OCI-LY7 (cell line): ENCODE measurements around the gene RIN1. TPM values are rescaled to one million over a fixed set of nuclear protein-coding genes. Genes with fewer than 3 reads are reported as not detected.

Source experiments
- BruUV-seq: library from RNA; stranded (reverse); fragments of 400-500 nt; replicated peaks from 2 replicates; lab custom pipeline; 2021; lab: Mats Ljungman, UMichigan
- CTCF ChIA-PET: fragments of 300-600 bp; sonication (Branson Sonifier 250); formaldehyde crosslinking; loops from one replicate; lab custom pipeline; 2022; ENCODE audit warnings: antibody characterized with exemption; ENCODE audit not compliant: unreplicated experiment; lab: Charles Lee
- POLR2A ChIA-PET: fragments of 300-600 bp; sonication (Branson Sonifier 250); formaldehyde crosslinking; loops from one replicate; lab custom pipeline; 2022; ENCODE audit warnings: antibody characterized with exemption; lab: Charles Lee
- DNase-seq: peaks from one replicate; pipeline ENCODE4 v3.0.0-alpha.2; 2015; ENCODE audit warnings: low spot score
- H2AFZ ChIP-seq: fragments of 200-600 bp; sonication (generic), shearing (Covaris generic); 2 replicates; pipeline ENCODE4 v1.6.1; 2014; ENCODE audit warnings: mild to moderate bottlenecking, antibody characterized with exemption, low read length, moderate library complexity
- H3K27ac ChIP-seq: fragments of 200-600 bp; sonication (generic); 2 replicates; pipeline ENCODE4 v1.5.1; 2014; ENCODE audit warnings: mixed run types, low read depth, mild to moderate bottlenecking, moderate library complexity, low read length, inconsistent platforms; ENCODE audit not compliant: poor library complexity, severe bottlenecking
- H3K36me3 ChIP-seq: fragments of 200-600 bp; sonication (generic); 2 replicates; pipeline ENCODE4 v1.6.1; 2014; ENCODE audit warnings: mild to moderate bottlenecking, antibody characterized with exemption, low read length, moderate library complexity, mixed read lengths; ENCODE audit not compliant: insufficient read depth
- H3K4me1 ChIP-seq: fragments of 200-600 bp; sonication (generic); 2 replicates; pipeline ENCODE4 v1.5.1; 2014; ENCODE audit warnings: mild to moderate bottlenecking, low read length; ENCODE audit not compliant: insufficient read depth, poor library complexity, severe bottlenecking
- H3K4me2 ChIP-seq: fragments of 200-600 bp; sonication (generic); 2 replicates; pipeline ENCODE4 v1.6.1; 2014; ENCODE audit warnings: mild to moderate bottlenecking, low read length
- H3K4me3 ChIP-seq: fragments of 200-600 bp; sonication (generic); 2 replicates; pipeline ENCODE4 v1.5.1; 2014; ENCODE audit warnings: mild to moderate bottlenecking, low read depth, low read length; ENCODE audit not compliant: poor library complexity, severe bottlenecking
- H3K79me2 ChIP-seq: fragments of 200-600 bp; sonication (generic); 2 replicates; pipeline ENCODE4 v1.6.1; 2016; ENCODE audit warnings: low read depth, mild to moderate bottlenecking, low read length, moderate library complexity, mixed read lengths; ENCODE audit not compliant: insufficient read depth
- H3K9me2 ChIP-seq: fragments of 200-600 bp; sonication (generic); 2 replicates; pipeline ENCODE4 v1.6.1; 2016; ENCODE audit warnings: mild to moderate bottlenecking, low read length, mixed read lengths; ENCODE audit not compliant: insufficient read depth
- H3K9me3 ChIP-seq: fragments of 200-600 bp; sonication (generic); 2 replicates; pipeline ENCODE4 v1.6.1; 2014; ENCODE audit warnings: mild to moderate bottlenecking, mixed run types, low read length, mixed read lengths
- H4K20me1 ChIP-seq: fragments of 200-600 bp; sonication (generic); 2 replicates; pipeline ENCODE4 v1.6.1; 2014; ENCODE audit warnings: mild to moderate bottlenecking, antibody characterized with exemption, low read length, moderate library complexity, mixed read lengths; ENCODE audit not compliant: insufficient read depth
- CTCF ChIP-seq: fragments of 200-600 bp; sonication (generic); conservative IDR thresholded peaks from 2 replicates; pipeline ENCODE4 v1.5.1; 2014; ENCODE audit warnings: mild to moderate bottlenecking, antibody characterized with exemption, low read length, moderate library complexity, mixed read lengths
- EZH2phosphoT487 ChIP-seq: fragments of 200-600 bp; sonication (generic); IDR thresholded peaks from 2 replicates; pipeline ENCODE4 v1.6.1; 2018; ENCODE audit warnings: low read depth, borderline replicate concordance, mild to moderate bottlenecking, mixed run types, antibody characterized with exemption, low read length, moderate library complexity, mixed read lengths
- intact Hi-C: fragments of 100-400 bp; cut with micrococcal nuclease; formaldehyde crosslinking; loops from one replicate; pipeline ENCODE4 v1.10.0; 2022; ENCODE audit not compliant: unreplicated experiment
- total RNA-seq, 2 experiments: library from RNA; depleted of rRNA in 1 of 2; stranded (reverse); fragments of >200 nt in 1 of 2; shearing (Covaris generic) in 1 of 2; gene quantifications; 2 replicates each; pipeline ENCODE4 v1.2.3, GENCODE V29; 2014 to 2022

RIN1 gene
- total RNA-seq, 2 experiments from 2014 or later: 1.6 to 2.9 TPM

GRCh38 chr11:66331542-66332370, 4.5 kb downstream of the RIN1 start:
- H3K36me3 ChIP-seq: peaks cover 3% of the 10 kb centered on the region; the same call in 1 of the 2 replicates
- no peaks in the 10 kb centered on the region for H3K9me3 ChIP-seq
- DNase-seq: no peak
- no TSS peak for BruUV-seq
- H3K4me2 ChIP-seq: no peak overlapping the region
- no peak overlapping the region for H3K27ac ChIP-seq
- no peaks in the 10 kb centered on the region for H3K9me2 ChIP-seq
- no peak overlapping the region for H2AFZ ChIP-seq
- H3K79me2 ChIP-seq: no peaks in the 10 kb centered on the region
- POLR2A ChIA-PET: interaction anchor here (1.2 kb wide), 1 partner anchor 20 kb away, joined by 4 read pairs; no protein-coding TSS in a partner anchor
- H3K4me3 ChIP-seq: no peak overlapping the region
- peaks cover 33% of the 10 kb centered on the region for H3K4me1 ChIP-seq
- intact Hi-C loops: no loop called here
- no peaks in the 10 kb centered on the region for H4K20me1 ChIP-seq
- CTCF ChIA-PET: no interaction called here
- TF ChIP-seq EZH2phosphoT487 (no peak), CTCF (no peak)

- ChIA-PET CTCF (no interaction called here), POLR2A (interaction anchor here (1.2 kb wide), 1 partner anchor 19 kb away, joined by 4 read pairs; no protein-coding TSS in a partner anchor)
- no peaks in the 10 kb centered on the region for H3K79me2 ChIP-seq
- no peaks in the 10 kb centered on the region for H3K9me3 ChIP-seq
- peaks cover 33% of the 10 kb centered on the region for H3K4me1 ChIP-seq
- no peak for DNase-seq
- no TSS peak for BruUV-seq
- H3K4me3 ChIP-seq: no peak overlapping the region
- H4K20me1 ChIP-seq: no peaks in the 10 kb centered on the region
- no peak overlapping the region for H2AFZ ChIP-seq
- H3K36me3 ChIP-seq: no peaks in the 10 kb centered on the region
- intact Hi-C loops: no loop called here
- no peak overlapping the region for H3K27ac ChIP-seq
- TF ChIP-seq EZH2phosphoT487 (no peak), CTCF (0 out of 2 replicates have a peak, but pooled peaks have one; percentile 12)
- no peaks in the 10 kb centered on the region for H3K9me2 ChIP-seq
- H3K4me2 ChIP-seq: no peak overlapping the region
These were observed 5.3 kb downstream of the RIN1 start for GRCh38 chr11:66330931-66331330.
